HG03558 (cell line): Measurements from ENCODE around the gene GFRA4.

ENCODE experiments used
- ATAC-seq: cut with Tn5 transposase; IDR thresholded peaks from one replicate; pipeline ENCODE4 v1.9.1; 2021; ENCODE audit warnings: moderate number of reproducible peaks; ENCODE audit not compliant: unreplicated experiment; ENCODE audit errors: extremely low read depth

Gene GFRA4

GRCh38 chr20:3696200-3696599 is 33.0 kb upstream of the GFRA4 start:
- no peak for ATAC-seq

- no peak for ATAC-seq
These were observed 31.7 kb upstream of the GFRA4 start for GRCh38 chr20:3694864-3695263.

GRCh38 chr20:3693376-3693775 is 30.2 kb upstream of the GFRA4 start:
- ATAC-seq, result no peak

GRCh38 chr20:3692706-3693294 is 29.6 kb upstream of the GFRA4 start:
- ATAC-seq, result no peak

GRCh38 chr20:3691897-3692296 is 28.7 kb upstream of the GFRA4 start:
- ATAC-seq, result no peak

- no peak for ATAC-seq
These were observed 28.1 kb upstream of the GFRA4 start for GRCh38 chr20:3691306-3691705.

- ATAC-seq, result no peak
These were observed 27.2 kb upstream of the GFRA4 start for GRCh38 chr20:3690413-3690812.

- ATAC-seq, result no peak
These were observed 26.8 kb upstream of the GFRA4 start for GRCh38 chr20:3689978-3690377.

- ATAC-seq, result no peak
These were observed 24.5 kb upstream of the GFRA4 start for GRCh38 chr20:3687655-3688054.

- ATAC-seq, result no peak
These were observed 23.7 kb upstream of the GFRA4 start for GRCh38 chr20:3686867-3687321.

GRCh38 chr20:3686421-3686820 is 23.2 kb upstream of the GFRA4 start:
- no peak for ATAC-seq

GRCh38 chr20:3685341-3685740 is 22.1 kb upstream of the GFRA4 start:
- ATAC-seq, result no peak

GRCh38 chr20:3681931-3682781 is 19.0 kb upstream of the GFRA4 start, which contains the start of gene ADAM33:
Gene ADAM33, minus strand, starts transcription at chr20:3682010. Its CDS starts 6 bp downstream, at chr20:3682004.
- no peak for ATAC-seq

- no peak for ATAC-seq
These were observed 18.2 kb upstream of the GFRA4 start for GRCh38 chr20:3681352-3681930.

- ATAC-seq, result no peak
These were observed 17.6 kb upstream of the GFRA4 start for GRCh38 chr20:3680701-3681351.

GRCh38 chr20:3679749-3680700 is 16.8 kb upstream of the GFRA4 start:
- ATAC-seq, result no peak

GRCh38 chr20:3678856-3679720 is 15.9 kb upstream of the GFRA4 start:
- ATAC-seq, result no peak

- no peak for ATAC-seq
These were observed 15.0 kb upstream of the GFRA4 start for GRCh38 chr20:3678198-3678597.

GRCh38 chr20:3677733-3678132 is 14.5 kb upstream of the GFRA4 start:
- no peak for ATAC-seq
